ENCODE results near the gene ITM2C.

The ITM2C gene

GRCh38 chr2:230908595-230909191 is 44.0 kb downstream of the ITM2C start:
- no peaks in the 10 kb centered on the region for H3K36me3 ChIP-seq (ENCODE audit: control insufficient read depth, insufficient read depth, low read length)
- H3K9ac ChIP-seq (ENCODE audit: low read depth, low read length) = no peak overlapping the region
- peaks cover 12% of the 10 kb centered on the region for H3K4me1 ChIP-seq (ENCODE audit: control insufficient read depth, insufficient read depth, low read length)
- peaks cover 16% of the 10 kb centered on the region for H3K27me3 ChIP-seq (ENCODE audit: control insufficient read depth, insufficient read depth, low read length)
- no peak overlapping the region for H3K4me3 ChIP-seq (ENCODE audit: low read depth, low read length)
- no peaks in the 10 kb centered on the region for H3K9me3 ChIP-seq (ENCODE audit: control insufficient read depth, insufficient read depth, low read length)

- peaks cover 11% of the 10 kb centered on the region for H3K4me1 ChIP-seq (ENCODE audit: control insufficient read depth, insufficient read depth, low read length)
- no peaks in the 10 kb centered on the region for H3K36me3 ChIP-seq (ENCODE audit: control insufficient read depth, insufficient read depth, low read length)
These were observed 45.3 kb downstream of the ITM2C start for GRCh38 chr2:230909841-230910545.

GRCh38 chr2:230910546-230911177 is 45.9 kb downstream of the ITM2C start:
- H3K4me3 ChIP-seq (ENCODE audit: low read depth, low read length) = no peak overlapping the region
- peaks cover 6% of the 10 kb centered on the region for H3K27me3 ChIP-seq (ENCODE audit: control insufficient read depth, insufficient read depth, low read length)
- H3K4me1 ChIP-seq (ENCODE audit: control insufficient read depth, insufficient read depth, low read length) = peaks cover 5% of the 10 kb centered on the region
- no peaks in the 10 kb centered on the region for H3K36me3 ChIP-seq (ENCODE audit: control insufficient read depth, insufficient read depth, low read length)
- H3K9me3 ChIP-seq (ENCODE audit: control insufficient read depth, insufficient read depth, low read length) = no peaks in the 10 kb centered on the region
- H3K9ac ChIP-seq (ENCODE audit: low read depth, low read length) = no peak overlapping the region

More at GRCh38 chr2:230909841-230910545, 45.3 kb downstream of the ITM2C start:
- H3K9ac ChIP-seq (ENCODE audit: low read depth, low read length) = no peak overlapping the region
- no peaks in the 10 kb centered on the region for H3K9me3 ChIP-seq (ENCODE audit: control insufficient read depth, insufficient read depth, low read length)
- peaks cover 8% of the 10 kb centered on the region for H3K27me3 ChIP-seq (ENCODE audit: control insufficient read depth, insufficient read depth, low read length)
- no peak overlapping the region for H3K4me3 ChIP-seq (ENCODE audit: low read depth, low read length)

- Histone ChIP-seq H3K27me3 (ENCODE audit: control insufficient read depth, insufficient read depth, low read length) (no peaks in the 10 kb centered on the region), H3K36me3 (ENCODE audit: control insufficient read depth, insufficient read depth, low read length) (no peaks in the 10 kb centered on the region), H3K4me1 (ENCODE audit: control insufficient read depth, insufficient read depth, low read length) (peaks cover 2% of the 10 kb centered on the region), H3K4me3 (ENCODE audit: low read depth, low read length) (no peak overlapping the region), H3K9me3 (ENCODE audit: control insufficient read depth, insufficient read depth, low read length) (no peaks in the 10 kb centered on the region), H3K9ac (ENCODE audit: low read depth, low read length) (no peak overlapping the region)
These were observed 47.3 kb downstream of the ITM2C start for GRCh38 chr2:230912046-230912445.

DNA sequence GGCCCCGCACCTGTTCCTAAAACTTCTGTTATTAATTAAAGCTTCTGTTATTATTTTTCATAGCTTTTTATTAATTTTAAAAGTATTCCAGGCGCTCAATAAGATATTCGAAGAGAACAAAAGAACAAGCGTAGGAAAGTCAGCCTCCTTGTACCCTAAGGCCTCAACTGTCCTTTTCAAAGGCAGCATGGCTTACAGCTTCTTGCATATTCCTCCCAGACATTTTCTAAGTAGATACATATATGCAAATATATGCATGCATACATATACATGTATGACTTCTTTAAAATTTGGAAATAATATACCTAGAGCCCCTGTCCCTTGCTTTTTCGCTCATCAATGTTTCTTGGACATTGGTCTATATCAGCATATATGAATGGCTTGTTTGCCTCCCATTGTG is 48.0 kb downstream of the ITM2C start:
- no peaks in the 10 kb centered on the region for H3K27me3 ChIP-seq (ENCODE audit: control insufficient read depth, insufficient read depth, low read length)
- no peaks in the 10 kb centered on the region for H3K9me3 ChIP-seq (ENCODE audit: control insufficient read depth, insufficient read depth, low read length)
- H3K4me3 ChIP-seq (ENCODE audit: low read depth, low read length) = no peak overlapping the region
- H3K9ac ChIP-seq (ENCODE audit: low read depth, low read length) = no peak overlapping the region
- H3K36me3 ChIP-seq (ENCODE audit: control insufficient read depth, insufficient read depth, low read length) = no peaks in the 10 kb centered on the region
- peaks cover 2% of the 10 kb centered on the region for H3K4me1 ChIP-seq (ENCODE audit: control insufficient read depth, insufficient read depth, low read length)

- Histone ChIP-seq H3K4me3 (ENCODE audit: low read depth, low read length) (no peak overlapping the region), H3K27me3 (ENCODE audit: control insufficient read depth, insufficient read depth, low read length) (no peaks in the 10 kb centered on the region), H3K36me3 (ENCODE audit: control insufficient read depth, insufficient read depth, low read length) (no peaks in the 10 kb centered on the region), H3K9me3 (ENCODE audit: control insufficient read depth, insufficient read depth, low read length) (no peaks in the 10 kb centered on the region), H3K9ac (ENCODE audit: low read depth, low read length) (no peak overlapping the region), H3K4me1 (ENCODE audit: control insufficient read depth, insufficient read depth, low read length) (peaks cover 2% of the 10 kb centered on the region)
These were observed 48.8 kb downstream of the ITM2C start for GRCh38 chr2:230913406-230914143.

- no peaks in the 10 kb centered on the region for H3K9me3 ChIP-seq (ENCODE audit: control insufficient read depth, insufficient read depth, low read length)
- no peak overlapping the region for H3K4me3 ChIP-seq (ENCODE audit: low read depth, low read length)
- no peak overlapping the region for H3K9ac ChIP-seq (ENCODE audit: low read depth, low read length)
- H3K4me1 ChIP-seq (ENCODE audit: control insufficient read depth, insufficient read depth, low read length) = peaks cover 2% of the 10 kb centered on the region
- no peaks in the 10 kb centered on the region for H3K36me3 ChIP-seq (ENCODE audit: control insufficient read depth, insufficient read depth, low read length)
- H3K27me3 ChIP-seq (ENCODE audit: control insufficient read depth, insufficient read depth, low read length) = no peaks in the 10 kb centered on the region
These were observed 50.1 kb downstream of the ITM2C start for GRCh38 chr2:230914886-230915285.

GRCh38 chr2:230915319-230915718 is 50.6 kb downstream of the ITM2C start:
- Histone ChIP-seq H3K9me3 (ENCODE audit: control insufficient read depth, insufficient read depth, low read length) (no peaks in the 10 kb centered on the region), H3K27me3 (ENCODE audit: control insufficient read depth, insufficient read depth, low read length) (no peaks in the 10 kb centered on the region), H3K36me3 (ENCODE audit: control insufficient read depth, insufficient read depth, low read length) (no peaks in the 10 kb centered on the region), H3K9ac (ENCODE audit: low read depth, low read length) (no peak overlapping the region), H3K4me3 (ENCODE audit: low read depth, low read length) (no peak overlapping the region), H3K4me1 (ENCODE audit: control insufficient read depth, insufficient read depth, low read length) (peaks cover 2% of the 10 kb centered on the region)

DNA sequence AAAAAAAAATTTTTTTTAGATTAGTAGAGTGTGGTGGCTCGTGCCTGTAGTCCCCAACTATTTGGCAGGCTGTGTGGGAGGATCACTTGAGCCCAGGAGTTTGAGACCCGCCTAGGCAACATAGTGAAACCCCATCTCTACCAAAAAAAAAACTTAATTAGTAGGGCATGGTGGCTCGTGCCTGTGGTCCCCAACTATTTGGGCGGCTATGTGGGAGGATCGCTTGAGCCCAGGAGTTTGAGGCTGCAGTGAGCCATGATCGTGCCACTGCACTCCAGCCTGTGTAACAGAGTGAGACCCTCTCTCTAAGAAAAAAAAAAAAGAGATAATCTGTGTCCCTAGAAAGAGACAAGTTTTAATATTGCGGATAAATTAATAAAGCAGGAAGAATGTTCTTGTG is 51.5 kb downstream of the ITM2C start:
- H3K9me3 ChIP-seq (ENCODE audit: control insufficient read depth, insufficient read depth, low read length) = no peaks in the 10 kb centered on the region
- peaks cover 2% of the 10 kb centered on the region for H3K4me1 ChIP-seq (ENCODE audit: control insufficient read depth, insufficient read depth, low read length)
- no peaks in the 10 kb centered on the region for H3K27me3 ChIP-seq (ENCODE audit: control insufficient read depth, insufficient read depth, low read length)
- no peaks in the 10 kb centered on the region for H3K36me3 ChIP-seq (ENCODE audit: control insufficient read depth, insufficient read depth, low read length)
- H3K9ac ChIP-seq (ENCODE audit: low read depth, low read length) = no peak overlapping the region
- H3K4me3 ChIP-seq (ENCODE audit: low read depth, low read length) = no peak overlapping the region

DNA sequence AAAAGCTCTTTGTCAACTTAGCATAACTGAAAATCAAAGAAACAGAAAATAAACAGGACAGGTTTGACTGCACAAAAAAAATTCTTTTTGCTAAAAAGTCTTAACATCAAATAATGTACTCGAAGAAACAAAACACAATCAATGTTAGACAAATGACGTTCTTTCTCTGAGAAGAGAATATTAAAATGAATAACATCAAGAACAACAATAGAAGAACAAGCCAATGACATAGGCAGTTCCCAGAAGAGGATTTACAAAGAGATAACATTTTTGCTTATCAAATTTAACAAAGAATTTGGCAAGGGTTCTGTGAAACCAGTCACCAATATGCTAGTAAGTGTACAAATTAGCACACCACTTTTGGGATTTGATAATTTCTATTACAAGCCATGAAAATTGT is 54.5 kb downstream of the ITM2C start:
- Histone ChIP-seq H3K9me3 (ENCODE audit: control insufficient read depth, insufficient read depth, low read length) (no peaks in the 10 kb centered on the region), H3K4me1 (ENCODE audit: control insufficient read depth, insufficient read depth, low read length) (peaks cover 2% of the 10 kb centered on the region), H3K9ac (ENCODE audit: low read depth, low read length) (no peak overlapping the region)

GRCh38 chr2:230919681-230920080 is 54.9 kb downstream of the ITM2C start:
- no peak overlapping the region for H3K9ac ChIP-seq (ENCODE audit: low read depth, low read length)
- no peaks in the 10 kb centered on the region for H3K9me3 ChIP-seq (ENCODE audit: control insufficient read depth, insufficient read depth, low read length)
- no peak overlapping the region for H3K4me3 ChIP-seq (ENCODE audit: low read depth, low read length)

More for the DNA sequence above, 54.5 kb downstream of the ITM2C start:
- H3K36me3 ChIP-seq (ENCODE audit: control insufficient read depth, insufficient read depth, low read length) = no peaks in the 10 kb centered on the region
- no peak overlapping the region for H3K4me3 ChIP-seq (ENCODE audit: low read depth, low read length)
- H3K27me3 ChIP-seq (ENCODE audit: control insufficient read depth, insufficient read depth, low read length) = no peaks in the 10 kb centered on the region

More at GRCh38 chr2:230919681-230920080, 54.9 kb downstream of the ITM2C start:
- peaks cover 2% of the 10 kb centered on the region for H3K4me1 ChIP-seq (ENCODE audit: control insufficient read depth, insufficient read depth, low read length)
- no peaks in the 10 kb centered on the region for H3K36me3 ChIP-seq (ENCODE audit: control insufficient read depth, insufficient read depth, low read length)
- no peaks in the 10 kb centered on the region for H3K27me3 ChIP-seq (ENCODE audit: control insufficient read depth, insufficient read depth, low read length)

Measured in iPS-15b (cell line).